K562 (cell line): ENCODE data around the gene RIC3. TPM values are rescaled to one million over a fixed set of nuclear protein-coding genes. Genes with fewer than 3 reads are reported as not detected.

Experiments used
- ATAC-seq: fragments of 200-7000 bp; cut with Tn5 transposase; 3 replicates; pipeline ENCODE4 v1.9.1; 2020; ENCODE audit warnings: moderate library complexity
- BruUV-seq: library from RNA; stranded (reverse); fragments of 400-500 nt; replicated peaks from 2 replicates; lab custom pipeline; 2021; lab: Mats Ljungman, UMichigan
- CTCF ChIA-PET: fragments of 300-600 bp; formaldehyde crosslinking; extraction: SDS; loops from one replicate; lab custom pipeline; 2021; ENCODE audit warnings: low intra/inter-chr PET ratio; lab: Yijun Ruan, JAX
- POLR2A ChIA-PET: fragments of 300-600, 350-650 bp; sonication (Branson Sonifier 250); formaldehyde crosslinking; extraction: SDS; loops from one replicate; lab custom pipeline; 2021; ENCODE audit warnings: antibody characterized with exemption, inconsistent platforms; lab: Yijun Ruan, JAX
- DNase-seq, 4 experiments: peaks; one replicate each; pipeline versions ENCODE4 v3.0.0 to v3.0.0-alpha.2; 2011 to 2018; ENCODE audit warnings: low spot score in 3 of 4, mixed read lengths in 3 of 4; ENCODE audit errors: extremely low read depth in 1 of 4
- FAIRE-seq: peaks from 2 replicates; lab custom pipeline; 2011; peaks lifted over from hg19 to GRCh38; lab: Jason Lieb, UNC
- H2AFZ ChIP-seq: 2 replicates; pipeline ENCODE4 v1.6.0; 2011; ENCODE audit warnings: low read depth, low read length, control low read depth, inconsistent platforms
- H3K27ac ChIP-seq: fragments of 200-600 bp; 3 replicates; pipeline ENCODE4 v1.8.0; 2011; ENCODE audit warnings: low read depth, mild to moderate bottlenecking, control low read depth, inconsistent platforms, low read length, moderate library complexity, mixed read lengths; ENCODE audit errors: extremely low read depth
- H3K27me3 ChIP-seq, 2 experiments: fragments of 300-600 bp in 1 of 2; 2 replicates in 1 of 2; 3 replicates in 1 of 2; pipeline versions ENCODE4 v1.6.0 to v1.8.0; 2011; ENCODE audit warnings: inconsistent platforms in 2 of 2, low read length in 2 of 2, mild to moderate bottlenecking in 1 of 2, mixed read lengths in 1 of 2, moderate library complexity in 1 of 2; ENCODE audit not compliant: control insufficient read depth in 2 of 2, insufficient read depth in 2 of 2
- H3K36me3 ChIP-seq: fragments of 300-600 bp; 3 replicates; pipeline ENCODE4 v1.8.0; 2011; ENCODE audit warnings: mild to moderate bottlenecking, low read length, inconsistent platforms; ENCODE audit not compliant: control insufficient read depth, insufficient read depth
- H3K4me1 ChIP-seq, 2 experiments: fragments of 200-600 bp in 1 of 2; replicated peaks in 1 of 2; 2 replicates in 1 of 2; 3 replicates in 1 of 2; pipeline versions ENCODE4 v1.5.1 to v1.8.0; 2011; ENCODE audit warnings: inconsistent platforms in 2 of 2, low read length in 2 of 2, mild to moderate bottlenecking in 1 of 2, mixed read lengths in 1 of 2, moderate library complexity in 1 of 2; ENCODE audit not compliant: control insufficient read depth in 2 of 2, insufficient read depth in 2 of 2
- H3K4me2 ChIP-seq: 2 replicates; pipeline ENCODE4 v1.6.1; 2011; ENCODE audit warnings: low read length, control low read depth, inconsistent platforms, mixed read lengths; ENCODE audit not compliant: insufficient read depth
- H3K4me3 ChIP-seq: fragments of 200-600 bp; sonication (generic), shearing (Covaris generic); 2 replicates; pipeline ENCODE4 v1.5.1; 2016; ENCODE audit warnings: control low read depth, inconsistent platforms
- H3K79me2 ChIP-seq: fragments of 200-600 bp; 3 replicates; pipeline ENCODE4 v1.8.0; 2011; ENCODE audit warnings: low read length, inconsistent platforms; ENCODE audit not compliant: control insufficient read depth, insufficient read depth
- H3K9ac ChIP-seq, 2 experiments: 2 replicates each; pipeline versions ENCODE4 v1.6.0 to v1.6.1; 2011; ENCODE audit warnings: low read depth in 2 of 2, low read length in 2 of 2, control low read depth in 1 of 2, inconsistent platforms in 1 of 2, mild to moderate bottlenecking in 1 of 2, mixed read lengths in 1 of 2; ENCODE audit not compliant: insufficient read depth in 1 of 2
- H3K9me1 ChIP-seq: one replicate; pipeline ENCODE4 v1.6.0; 2011; ENCODE audit warnings: inconsistent platforms, mild to moderate bottlenecking, low read length, moderate library complexity; ENCODE audit not compliant: control insufficient read depth, insufficient read depth
- H3K9me3 ChIP-seq: replicated peaks from 2 replicates; pipeline ENCODE4 v1.5.1; 2011; ENCODE audit warnings: low read depth, low read length, inconsistent platforms; ENCODE audit not compliant: control insufficient read depth, insufficient read depth
- H4K20me1 ChIP-seq: replicated peaks from 2 replicates; pipeline ENCODE4 v1.6.1; 2011; ENCODE audit warnings: low read length, inconsistent platforms, mixed read lengths; ENCODE audit not compliant: control insufficient read depth, insufficient read depth
- IRF9 ChIP-seq: fragments of 450-650 bp; IDR thresholded peaks from 2 replicates; pipeline ENCODE4 v1.6.1; 2016; ENCODE audit warnings: missing biosample characterization, missing genetic modification characterization
- KAT8 ChIP-seq: fragments of 450-650 bp; IDR thresholded peaks from 2 replicates; pipeline ENCODE4 v1.6.1; 2016; ENCODE audit warnings: low read depth, mild to moderate bottlenecking
- SMARCE1 ChIP-seq: fragments of 450-650 bp; IDR thresholded peaks from 2 replicates; pipeline ENCODE4 v1.7.1; 2016; ENCODE audit warnings: mild to moderate bottlenecking
- TAF9B ChIP-seq: fragments of 450-650 bp; IDR thresholded peaks from 2 replicates; pipeline ENCODE4 v1.6.1; 2018; ENCODE audit warnings: mild to moderate bottlenecking; ENCODE audit not compliant: partially characterized antibody
- TCF15 ChIP-seq: fragments of 250-450 bp; sonication (Bioruptor Pico); IDR thresholded peaks from 2 replicates; pipeline ENCODE4 v1.8.0; 2022; ENCODE audit warnings: moderate library complexity, mild to moderate bottlenecking, inconsistent platforms
- ZFP1 ChIP-seq: fragments of 450-650 bp; formaldehyde crosslinking; IDR thresholded peaks from 2 replicates; pipeline ENCODE4 v1.4.0; 2020; ENCODE audit warnings: mild to moderate bottlenecking, mixed read lengths
- ZNF146 ChIP-seq: IDR thresholded peaks from one replicate; pipeline ENCODE4 v1.6.1; 2018; ENCODE audit warnings: missing compliant biosample characterization; ENCODE audit not compliant: unreplicated experiment
- ZNF165 ChIP-seq: fragments of 250-450 bp; sonication (Bioruptor Pico); IDR thresholded peaks from 2 replicates; pipeline ENCODE4 v1.4.0; 2020; ENCODE audit warnings: borderline replicate concordance
- ZNF217 ChIP-seq: sonication (generic); formaldehyde crosslinking; IDR thresholded peaks from 2 replicates; pipeline ENCODE4 v1.8.0; 2022; ENCODE audit warnings: mild to moderate bottlenecking, missing genetic modification reagents
- WGBS: fragments of 100-300 bp; shearing (Covaris generic); methylation state at CpG from one replicate; pipeline ENCODE4 v1.1.6; 2016; ENCODE audit warnings: low coverage, mixed read lengths; ENCODE audit not compliant: insufficient coverage; ENCODE audit errors: missing lambda C conversion rate; 5-methylcytosine and 5-hydroxymethylcytosine counted together
- in situ Hi-C: fragments of 300-500 bp; cut with MboI; formaldehyde crosslinking; loops from 4 replicates; pipeline ENCODE4 v1.15.0; 2018; ENCODE audit warnings: inconsistent platforms, mixed read lengths
- intact Hi-C: fragments of 100-400 bp; cut with micrococcal nuclease; formaldehyde crosslinking; loops from 2 replicates; pipeline ENCODE4 v1.14.2; 2022
- polyA plus RNA-seq, 8 experiments: library from polyadenylated mRNA; depleted of rRNA in 4 of 8; stranded (reverse) in 5 of 8; unstranded in 3 of 8; fragments of >200 nt; fragmentation: Nextera tagmentation in 2 of 8; fragmentation: Illumina TruSeq in 1 of 8; extraction: Ambion mirVana in 2 of 8; extraction: Trizol in 1 of 8; gene quantifications; 2 replicates each; pipeline versions ENCODE4 v1.2.1 to v1.2.3, GENCODE V29; 2011 to 2014; ENCODE audit warnings: inconsistent platforms in 1 of 8, missing spikeins in 1 of 8
- total RNA-seq, 7 experiments: library from RNA; depleted of rRNA in 6 of 7; stranded (reverse); fragments of >200 nt in 6 of 7; fragmentation: Illumina TruSeq in 2 of 7; extraction: Trizol in 2 of 7; gene quantifications; 2 replicates each; pipeline versions ENCODE4 v1.2.1 to v1.2.3, GENCODE V29; 2011 to 2021; ENCODE audit warnings: low replicate concordance in 1 of 7
- TF ChIP-seq, protein P1 (sequence below): fragments of 250-450 bp; sonication (Bioruptor Pico); IDR thresholded peaks from 2 replicates; pipeline ENCODE4 v1.5.0; 2021; ENCODE audit warnings: mild to moderate bottlenecking, moderate library complexity
- TF ChIP-seq, protein P2 (sequence below), 3 experiments: IDR thresholded peaks in 2 of 3; conservative IDR thresholded peaks in 1 of 3; 2 replicates each; pipeline ENCODE4 v1.5.1; 2011 to 2012; ENCODE audit warnings: low read length in 3 of 3, mild to moderate bottlenecking in 3 of 3, control low read depth in 2 of 3, improper control_type of control experiment in 1 of 3, inconsistent platforms in 1 of 3, low read depth in 1 of 3, mixed read lengths in 1 of 3, moderate library complexity in 1 of 3; ENCODE audit not compliant: insufficient read depth in 2 of 3

Gene RIC3
- total and polyA plus RNA-seq, 9 of the 15 experiments (the other 6 are each of a cell fraction or from before 2014, with no cell fraction given) = 0.03 to 0.16 (median 0.05) TPM; not detected in 4

- TF ChIP-seq ZNF165 (CRISPR knock-in tag) (no peak), ZFP1 (CRISPR knock-in tag) (no peak)
Observed at GRCh38 chr11:8099291-8099899, 69.4 kb downstream of the RIC3 start (continued).

DNA sequence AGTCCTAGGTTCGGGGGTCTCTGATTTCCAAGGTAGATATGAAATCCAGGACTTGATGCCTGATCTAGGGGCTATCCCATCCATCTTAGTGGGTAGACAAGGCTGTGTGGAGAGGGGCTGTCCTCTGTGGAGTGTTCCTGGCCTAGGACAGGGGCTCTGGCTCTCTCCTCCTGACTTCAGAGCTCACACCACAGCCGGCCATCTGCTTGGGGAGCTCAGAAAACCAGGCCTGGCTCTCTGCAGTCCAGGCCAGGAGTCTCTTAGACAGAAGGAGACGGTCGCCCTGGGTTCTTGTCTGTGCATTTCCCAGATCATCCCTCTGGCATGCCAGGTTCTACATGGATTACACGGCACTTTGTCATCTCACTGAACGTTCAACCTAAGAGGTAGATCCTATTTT is 69.9 kb downstream of the RIC3 start:
- DNase-seq = no peak
- H3K27me3 ChIP-seq = peaks cover 0 to 47% of the 10 kb centered on the region in 2 experiments; a peak in 3 of 5 replicates
- no peaks in the 10 kb centered on the region for H3K9me1 ChIP-seq
- TF ChIP-seq, protein P1, sequence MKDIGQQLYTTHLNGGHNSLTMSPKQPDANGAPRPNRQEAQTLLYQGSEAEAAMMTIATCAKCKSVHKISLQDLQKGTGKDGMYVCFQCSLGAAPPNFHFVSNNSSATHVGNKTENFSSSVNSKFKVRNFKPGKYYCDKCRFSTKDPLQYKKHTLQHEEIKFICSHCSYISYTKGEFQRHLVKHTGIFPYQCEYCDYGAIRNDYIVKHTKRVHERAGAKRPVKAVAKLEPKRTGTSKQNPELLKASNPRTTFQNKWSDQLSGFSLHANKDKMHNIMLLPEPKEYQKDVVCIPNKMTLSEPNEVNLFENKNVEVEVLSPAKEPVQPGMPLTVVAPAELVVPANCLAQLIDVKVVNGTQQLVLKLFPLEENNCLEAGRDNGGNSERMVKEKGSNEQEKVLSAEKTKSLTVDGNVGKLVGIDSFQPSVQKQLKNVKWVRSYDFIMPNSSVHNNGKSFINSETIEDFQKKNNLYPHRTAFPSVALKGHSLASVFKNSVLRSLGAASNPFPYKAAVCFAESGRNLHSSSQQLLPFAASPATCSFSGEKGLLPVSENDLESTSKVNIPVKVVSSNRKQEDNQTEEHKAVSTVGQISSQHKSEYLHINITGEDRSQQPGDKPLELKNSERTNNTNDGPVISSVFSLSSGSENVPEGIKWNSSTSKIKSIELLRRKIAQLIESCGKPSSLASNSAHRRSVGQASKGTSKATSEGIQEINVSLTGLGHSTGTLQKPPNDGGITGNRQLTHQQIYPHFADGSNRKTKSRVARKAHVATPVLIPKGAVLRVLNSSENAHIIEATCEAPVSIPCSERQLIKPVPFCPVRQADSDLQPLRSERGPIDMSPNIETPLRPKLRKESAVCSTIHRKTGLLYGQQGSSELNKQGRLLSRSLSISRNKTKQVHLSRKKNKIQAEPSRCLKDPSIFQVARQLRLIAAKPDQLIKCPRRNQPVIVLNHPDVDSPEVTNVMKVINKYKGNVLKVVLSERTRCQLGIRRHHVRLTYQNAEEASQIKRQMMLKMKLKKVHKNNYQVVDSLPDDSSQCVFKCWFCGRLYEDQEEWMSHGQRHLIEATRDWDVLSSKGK (CRISPR knock-in tag) = no peak
- no peak for TF ChIP-seq KAT8
- TF ChIP-seq IRF9 (tag) = no peak
- TF ChIP-seq ZNF217 (CRISPR knock-in tag) = no peak
- TF ChIP-seq SMARCE1 = no peak
- TF ChIP-seq TAF9B = no peak
- TF ChIP-seq, protein P2, sequence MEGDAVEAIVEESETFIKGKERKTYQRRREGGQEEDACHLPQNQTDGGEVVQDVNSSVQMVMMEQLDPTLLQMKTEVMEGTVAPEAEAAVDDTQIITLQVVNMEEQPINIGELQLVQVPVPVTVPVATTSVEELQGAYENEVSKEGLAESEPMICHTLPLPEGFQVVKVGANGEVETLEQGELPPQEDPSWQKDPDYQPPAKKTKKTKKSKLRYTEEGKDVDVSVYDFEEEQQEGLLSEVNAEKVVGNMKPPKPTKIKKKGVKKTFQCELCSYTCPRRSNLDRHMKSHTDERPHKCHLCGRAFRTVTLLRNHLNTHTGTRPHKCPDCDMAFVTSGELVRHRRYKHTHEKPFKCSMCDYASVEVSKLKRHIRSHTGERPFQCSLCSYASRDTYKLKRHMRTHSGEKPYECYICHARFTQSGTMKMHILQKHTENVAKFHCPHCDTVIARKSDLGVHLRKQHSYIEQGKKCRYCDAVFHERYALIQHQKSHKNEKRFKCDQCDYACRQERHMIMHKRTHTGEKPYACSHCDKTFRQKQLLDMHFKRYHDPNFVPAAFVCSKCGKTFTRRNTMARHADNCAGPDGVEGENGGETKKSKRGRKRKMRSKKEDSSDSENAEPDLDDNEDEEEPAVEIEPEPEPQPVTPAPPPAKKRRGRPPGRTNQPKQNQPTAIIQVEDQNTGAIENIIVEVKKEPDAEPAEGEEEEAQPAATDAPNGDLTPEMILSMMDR (IDR thresholded peaks at IDR 0.05 in 2 of 3, conservative IDR thresholded peaks at IDR 0.05 in 1 of 3; ENCODE audit: insufficient read depth in 2 of 3, low read depth in 1 of 3, low read length in 3 of 3) = no peak
- no peak for TF ChIP-seq TCF15 (CRISPR knock-in tag)
- TF ChIP-seq ZNF146 = no peak
- TF ChIP-seq, all 486 proteins: peak for 0
- H3K4me3 ChIP-seq = no peak overlapping the region
- POLR2A ChIA-PET = interaction anchor here (0.6 to 1.7 kb wide), 5 partner anchors 11 to 485 kb away, joined by 3 to 4 read pairs (median 3); no protein-coding TSS in a partner anchor
- H3K9ac ChIP-seq = no peak overlapping the region
- no TSS peak for BruUV-seq
- H3K27ac ChIP-seq = no peak overlapping the region
- no peak overlapping the region for H2AFZ ChIP-seq
- no peaks in the 10 kb centered on the region for H3K9me3 ChIP-seq
- intact Hi-C loops (loop anchor here (1.0 to 10.0 kb wide), 4 partner anchors 66 to 394 kb away; partner anchors contain the start of gene OVCH2), in situ Hi-C loops (loop anchor here (5.0 to 10.0 kb wide), 2 partner anchors 92 to 204 kb away; no protein-coding TSS in a partner anchor)
- CTCF ChIA-PET = interaction anchor here (1.2 to 4.4 kb wide), 3 partner anchors 66 to 93 kb away, joined by 3 to 17 read pairs (median 6); no protein-coding TSS in a partner anchor
- ATAC-seq (peak; percentile 25; the same call in 2 of the 3 replicates), FAIRE-seq (no peak)
- peaks cover 0 to 3% of the 10 kb centered on the region in 2 experiments; a peak in 2 of 5 replicates for H3K4me1 ChIP-seq
- H3K4me2 ChIP-seq = no peak overlapping the region
- WGBS = 0% methylated on average over 6 of the region's 6 CpGs
- H4K20me1 ChIP-seq = no peaks in the 10 kb centered on the region
- no peaks in the 10 kb centered on the region for H3K36me3 ChIP-seq
- no peaks in the 10 kb centered on the region for H3K79me2 ChIP-seq
